AG04449 (cell line): ENCODE results near the gene TASP1.

Experiments
- CTCF ChIA-PET: fragments of 350-600 bp; formaldehyde crosslinking; extraction: SDS; loops from one replicate; lab custom pipeline; 2021; ENCODE audit warnings: antibody characterized with exemption; lab: Yijun Ruan, JAX
- POLR2A ChIA-PET: fragments of 400-600, 350-600 bp; formaldehyde crosslinking; extraction: SDS; loops from one replicate; lab custom pipeline; 2020; ENCODE audit warnings: antibody characterized with exemption, inconsistent platforms; lab: Yijun Ruan, JAX
- DNase-seq: peaks from one replicate; pipeline ENCODE4 v3.0.0-alpha.2; 2010; ENCODE audit warnings: low read depth, low spot score
- H3K4me3 ChIP-seq: 2 replicates; pipeline ENCODE4 v1.5.1; 2011; ENCODE audit warnings: low read depth, mild to moderate bottlenecking, control low read depth, low read length
- CTCF ChIP-seq: IDR thresholded peaks from one replicate; pipeline ENCODE4 v1.5.1; 2011; ENCODE audit warnings: mild to moderate bottlenecking, moderate library complexity, low read length, control low read depth, inconsistent platforms; ENCODE audit not compliant: insufficient read depth; ENCODE audit errors: missing control alignments

Gene TASP1

DNA sequence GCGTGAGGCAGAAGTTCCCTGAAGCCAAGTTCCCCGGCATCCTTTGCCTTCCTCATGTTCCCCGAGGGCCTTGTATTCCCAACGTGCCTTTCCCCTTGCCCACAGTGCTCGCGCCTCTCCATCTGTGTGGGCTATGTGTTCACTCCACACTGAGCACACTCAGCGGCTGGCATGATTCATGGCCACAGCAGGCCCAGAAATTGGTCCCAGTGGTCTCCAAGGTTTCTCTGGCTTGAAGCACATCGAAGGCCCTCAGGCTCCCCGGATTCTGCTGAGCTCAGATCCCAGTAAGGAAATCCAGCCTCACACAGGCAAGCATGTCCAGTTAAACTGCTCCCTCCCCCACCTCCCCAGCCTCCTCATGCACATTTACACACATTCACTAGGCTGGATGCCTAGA is 294.1 kb downstream of the TASP1 start:
- CTCF ChIA-PET = interaction anchor here (0.8 kb wide), 1 partner anchor 20 kb away, joined by 3 read pairs; no protein-coding TSS in a partner anchor
- H3K4me3 ChIP-seq = no peak overlapping the region
- no peak for TF ChIP-seq CTCF
- DNase-seq = no peak
- POLR2A ChIA-PET = no interaction called here

GRCh38 chr20:13342469-13343242 is 296.1 kb downstream of the TASP1 start:
- ChIA-PET CTCF (interaction anchor here (0.8 kb wide), 1 partner anchor 204 kb away, joined by 4 read pairs; no protein-coding TSS in a partner anchor), POLR2A (no interaction called here)
- no peak for TF ChIP-seq CTCF
- DNase-seq = no peak
- no peak overlapping the region for H3K4me3 ChIP-seq

GRCh38 chr20:13341737-13342393 is 296.9 kb downstream of the TASP1 start:
- ChIA-PET CTCF (interaction anchor here (0.8 to 1.1 kb wide), 2 partner anchors 204 to 205 kb away, joined by 4 to 5 read pairs; no protein-coding TSS in a partner anchor), POLR2A (no interaction called here)
- no peak for DNase-seq
- H3K4me3 ChIP-seq = no peak overlapping the region
- no peak for TF ChIP-seq CTCF

DNA sequence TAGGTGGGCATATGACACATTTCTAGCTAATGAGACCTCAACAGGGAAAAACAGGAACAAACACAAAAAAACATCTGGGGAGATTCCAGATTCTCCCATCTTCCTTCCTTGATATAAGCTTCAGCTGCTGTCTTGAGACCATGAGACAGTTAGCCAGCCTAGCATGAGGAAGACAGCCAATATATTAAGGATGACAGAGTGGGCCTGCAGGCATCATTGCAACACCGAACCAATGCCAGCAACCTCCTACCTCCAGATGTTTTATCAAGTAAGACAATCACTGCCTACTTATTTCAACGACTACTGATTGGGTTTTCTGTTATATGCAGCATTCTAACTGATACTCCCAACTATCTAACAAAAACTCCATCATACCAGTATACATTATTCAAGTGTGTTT is 298.6 kb downstream of the TASP1 start:
- ChIA-PET POLR2A (no interaction called here), CTCF (interaction anchor here (1.0 kb wide), 1 partner anchor 16 kb away, joined by 3 read pairs; no protein-coding TSS in a partner anchor)
- DNase-seq = no peak
- H3K4me3 ChIP-seq = no peak overlapping the region
- no peak for TF ChIP-seq CTCF
